CD4-positive, alpha-beta T cell treated with Interleukin-17A for 1 hour (primary cell): ENCODE results near the gene FIGNL2.
A peak's percentile ranks its signal among the peaks of the same experiment; 100 is the strongest.
"Not testable (repeated sequence)": the region's sequence is repeated elsewhere in the genome, so short reads cannot be mapped to it uniquely, and the experiment has no call there.

ENCODE experiments used
- DNase-seq: peaks from one replicate; pipeline ENCODE4 v3.0.0-alpha.2; 2020

The FIGNL2 gene

DNA sequence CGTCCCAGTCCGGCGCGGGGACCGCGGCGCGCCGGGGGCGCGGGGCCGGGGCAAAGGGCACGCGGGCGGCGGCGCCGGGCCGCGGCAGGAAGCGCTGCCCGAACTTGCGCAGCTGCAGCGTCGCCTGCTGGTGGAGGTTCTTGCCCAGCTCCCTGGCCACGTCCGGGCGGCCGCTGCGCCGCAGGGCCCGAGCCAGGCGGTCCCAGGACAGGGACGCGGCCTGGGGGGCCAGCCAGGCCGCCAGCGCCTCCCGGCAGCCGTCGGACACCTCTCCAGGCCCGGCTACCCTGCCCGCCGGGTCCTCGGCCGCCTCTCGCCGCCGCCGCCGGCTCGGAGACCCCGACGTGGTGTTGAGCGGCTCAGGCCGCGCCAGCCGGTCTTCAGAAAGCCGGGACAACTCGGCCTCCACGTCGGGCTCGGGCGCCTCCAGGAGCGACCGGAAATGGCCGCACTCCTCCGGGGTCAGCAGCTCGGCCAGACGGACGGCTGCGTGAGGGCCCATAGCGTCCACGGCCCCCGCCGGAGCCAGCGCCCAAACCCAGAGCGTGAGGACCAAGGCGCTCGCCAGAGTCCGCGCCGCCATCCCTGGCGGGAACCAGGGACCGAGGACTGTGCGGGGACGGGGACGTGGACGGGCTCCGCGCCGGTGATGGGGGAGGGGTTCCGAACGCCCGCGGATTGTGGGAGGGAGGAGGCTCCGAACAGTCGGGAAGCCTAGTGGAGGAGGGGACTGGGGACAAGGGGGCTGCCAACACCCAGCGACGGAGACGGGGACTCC, 34.0 kb downstream of the FIGNL2 start:
- DNase-seq: peak; percentile 66

DNA sequence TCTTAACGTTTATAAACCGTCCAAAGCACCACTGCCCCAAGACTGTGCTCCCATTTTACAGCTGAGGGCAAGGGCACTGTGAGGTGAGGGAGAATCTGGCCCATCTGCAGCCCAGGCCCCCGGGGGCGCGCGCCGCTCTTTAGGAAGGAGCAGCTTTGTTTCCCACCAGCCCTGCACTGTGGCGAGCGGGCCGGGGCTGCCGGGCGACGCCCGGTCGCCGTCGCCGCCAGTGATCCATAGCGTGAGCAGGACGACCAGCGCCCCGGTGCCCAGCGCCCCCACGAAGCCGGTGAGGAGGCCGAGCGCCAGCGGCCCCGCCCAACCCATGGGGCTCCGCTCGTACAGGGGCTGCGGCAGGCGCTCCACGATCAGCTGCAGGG, 34.6 kb downstream of the FIGNL2 start:
- no peak for DNase-seq

DNA sequence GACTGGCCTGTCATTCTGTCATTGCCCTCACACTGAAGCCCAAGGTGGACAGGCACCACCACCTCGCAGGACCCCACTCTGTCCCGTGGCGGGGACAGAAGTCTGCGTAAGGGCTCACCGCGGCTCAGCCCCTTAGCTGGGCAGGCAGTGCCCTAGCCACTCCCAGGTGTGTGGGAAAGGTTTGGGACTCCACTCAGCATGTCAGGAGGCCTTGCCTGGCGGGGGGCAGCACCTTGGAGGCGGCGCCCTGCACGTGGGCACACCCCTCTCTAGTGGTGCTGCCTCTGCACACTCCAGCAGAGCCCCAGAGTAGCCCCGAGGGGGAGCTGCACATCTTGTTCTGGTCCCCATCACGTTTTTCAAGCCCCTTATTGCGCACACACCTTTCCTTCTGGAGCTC, 35.6 kb downstream of the FIGNL2 start:
- no peak for DNase-seq

DNA sequence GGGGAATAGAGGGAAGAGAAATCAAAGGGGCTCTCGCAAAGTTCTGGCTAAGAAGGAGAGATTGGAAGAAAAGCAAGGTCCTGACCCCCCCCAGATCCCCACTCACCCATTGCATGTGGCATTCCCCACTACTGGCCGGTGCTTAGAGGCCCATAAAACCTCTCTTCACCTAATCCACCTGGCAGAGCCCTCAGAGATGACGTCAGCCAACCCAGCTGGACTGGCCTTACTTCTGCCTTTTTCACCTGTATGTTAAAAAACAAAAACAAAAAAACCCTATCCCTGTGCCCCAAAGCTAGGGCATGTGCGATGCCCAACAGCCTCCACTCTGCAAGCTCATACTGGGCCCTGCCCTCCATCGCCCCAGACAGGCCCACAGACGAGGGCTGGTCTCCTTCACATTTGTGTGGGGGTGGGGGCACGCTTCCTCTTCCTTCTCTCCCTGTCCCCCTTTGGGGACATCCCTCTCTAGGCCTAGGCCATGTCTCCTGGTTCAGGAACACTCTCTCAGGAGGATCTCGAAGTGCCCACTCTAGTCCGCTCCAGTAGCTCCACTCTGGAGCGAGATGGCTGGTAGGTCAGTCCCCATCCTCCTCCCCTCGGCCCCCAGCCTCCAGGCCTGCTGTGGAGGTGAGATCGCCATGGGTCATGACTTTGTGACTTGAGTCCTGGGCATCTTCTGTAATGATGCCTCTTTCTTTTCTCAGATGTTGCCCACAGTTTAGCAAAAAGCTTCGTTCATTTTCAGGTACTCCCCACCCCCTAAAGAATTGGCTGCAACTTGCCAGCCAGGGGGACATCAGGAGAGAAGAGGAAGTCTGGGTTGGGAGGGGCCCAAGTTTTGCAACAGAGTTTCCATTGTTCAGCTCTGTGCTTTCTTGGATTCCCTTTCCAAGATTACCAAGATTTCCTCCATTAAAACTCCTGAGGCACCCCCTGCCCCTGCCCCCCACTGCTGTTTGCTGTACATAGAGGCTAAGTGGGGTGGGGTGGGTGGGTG, 37.0 kb downstream of the FIGNL2 start:
- no peak for DNase-seq

DNA sequence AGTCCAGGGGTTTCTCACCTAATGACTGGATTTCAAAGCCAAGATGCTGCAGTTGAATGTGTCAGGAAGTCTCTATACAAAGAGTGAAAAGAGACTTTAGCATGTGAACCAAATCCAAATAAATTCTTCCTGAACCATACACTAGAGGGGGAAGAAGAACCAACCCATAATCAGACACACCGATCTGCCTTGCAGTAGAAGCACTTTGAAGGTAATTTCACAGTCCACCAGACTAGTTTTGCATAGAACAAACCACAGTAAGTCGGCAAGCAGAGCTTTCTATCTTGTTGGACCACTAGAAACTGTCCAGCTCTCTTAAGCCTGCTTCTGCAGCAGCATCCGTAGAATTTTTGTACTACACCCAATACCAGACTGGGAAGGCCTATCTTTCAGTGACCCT, 39.3 kb downstream of the FIGNL2 start:
- no peak for DNase-seq

DNA sequence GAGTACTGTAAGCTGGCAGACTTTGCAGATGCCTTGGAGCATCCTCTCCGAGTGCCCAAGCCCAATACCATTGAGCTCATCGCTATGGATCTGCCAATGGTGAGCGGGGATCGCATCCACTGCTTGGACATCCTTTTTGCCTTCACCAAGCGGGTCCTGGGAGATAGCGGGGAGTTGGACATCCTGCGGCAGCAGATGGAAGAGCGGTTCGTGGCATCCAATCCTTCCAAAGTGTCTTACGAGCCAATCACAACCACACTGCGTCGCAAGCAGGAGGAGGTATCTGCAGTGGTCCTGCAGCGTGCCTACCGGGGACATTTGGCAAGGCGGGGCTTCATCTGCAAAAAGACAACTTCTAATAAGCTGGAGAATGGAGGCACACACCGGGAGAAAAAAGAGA, 41.6 kb downstream of the FIGNL2 start:
- no peak for DNase-seq

DNA sequence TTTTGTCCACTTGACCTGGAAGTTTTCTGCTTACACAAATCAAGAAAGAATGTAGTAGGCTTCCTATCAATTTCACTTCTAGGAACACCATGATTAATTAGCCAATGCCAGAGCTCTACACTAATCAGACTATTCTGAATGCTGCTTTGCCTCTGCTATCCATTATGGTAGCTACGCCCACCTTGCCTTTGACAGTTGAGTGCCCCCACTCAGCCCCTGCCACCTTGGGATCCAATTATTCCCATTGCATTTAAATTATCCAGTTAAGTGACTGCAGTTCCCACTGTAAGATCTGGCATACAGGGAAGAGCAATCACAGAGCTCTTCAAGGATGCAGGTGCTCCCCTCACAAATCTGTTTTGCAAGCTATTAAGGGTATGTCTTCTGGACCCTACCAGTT, 47.5 kb downstream of the FIGNL2 start:
- DNase-seq: no peak

DNA sequence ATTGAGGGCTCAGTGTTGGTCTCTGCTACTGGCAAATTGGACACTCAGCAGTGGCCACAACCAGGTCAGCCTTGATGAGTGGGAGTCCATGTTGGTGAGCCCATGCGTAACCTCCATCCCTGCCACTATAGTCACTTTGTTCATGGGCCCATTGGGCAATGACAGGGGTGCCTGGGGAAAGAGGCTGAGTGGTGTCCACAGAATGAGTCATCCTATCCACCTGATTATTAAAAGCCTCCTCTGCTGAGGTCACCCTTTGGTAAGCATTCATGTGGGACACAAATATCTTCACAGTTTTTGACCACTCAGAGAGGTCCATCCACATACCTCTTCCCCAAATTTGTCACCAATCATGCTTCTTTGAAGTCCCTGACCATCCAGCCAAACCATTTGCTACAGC, 50.0 kb downstream of the FIGNL2 start:
- no peak for DNase-seq

DNA sequence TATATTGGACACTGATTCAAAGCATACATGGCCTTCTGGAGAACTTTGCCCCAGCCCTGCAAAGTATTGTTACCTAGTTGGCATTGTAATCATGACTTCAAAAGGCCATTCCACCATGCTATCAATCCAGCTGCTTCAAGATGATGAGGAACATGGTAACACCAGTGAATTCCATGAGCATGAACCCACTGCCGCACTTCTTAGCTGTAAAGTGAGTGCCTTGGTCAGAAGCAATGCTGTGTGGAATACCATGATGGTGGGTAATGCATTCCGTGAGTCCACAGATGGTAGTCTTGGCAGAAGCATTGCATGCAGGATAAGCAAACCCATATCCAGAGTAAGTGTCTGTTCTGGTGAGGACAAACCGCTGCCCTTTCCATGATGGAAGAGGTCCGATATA, 50.5 kb downstream of the FIGNL2 start:
- DNase-seq: not testable (repeated sequence)

DNA sequence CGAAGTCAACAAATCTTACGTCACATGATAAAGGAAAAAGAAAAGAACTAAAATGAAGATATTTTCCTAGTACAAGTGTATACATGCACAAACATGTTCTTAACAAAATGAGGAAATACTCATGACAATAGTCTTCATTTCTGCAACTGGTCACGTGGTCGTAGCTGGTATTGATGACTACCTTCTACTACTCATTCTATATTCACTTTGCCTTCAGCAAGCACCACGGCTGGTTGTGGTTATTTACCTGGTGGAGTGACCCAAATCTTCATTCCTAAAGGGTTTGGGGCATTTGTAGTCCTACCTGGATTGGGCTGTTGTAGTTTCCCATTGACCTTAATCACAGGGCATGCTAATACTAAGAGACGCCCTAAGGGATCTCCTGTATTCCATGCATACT, 51.2 kb downstream of the FIGNL2 start:
- no peak for DNase-seq

DNA sequence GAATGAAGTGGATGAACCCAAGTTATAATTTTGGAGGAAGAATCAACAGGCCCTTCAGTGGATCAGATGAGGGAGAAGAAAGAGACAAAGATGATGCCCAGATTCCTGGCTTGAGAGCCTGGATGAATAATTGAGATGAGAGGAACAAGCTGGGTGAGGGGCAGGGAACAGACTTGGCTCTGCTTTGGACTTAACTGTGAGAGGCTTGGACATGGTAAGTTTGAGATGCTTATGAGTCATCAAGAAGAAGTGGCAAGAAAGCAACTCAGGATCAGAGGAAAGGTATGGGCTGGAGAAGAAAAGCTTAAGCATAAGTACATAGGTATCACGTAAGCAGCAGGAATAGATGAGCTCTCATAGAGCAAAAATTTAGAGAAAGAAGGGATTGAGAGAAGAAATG, 55.3 kb downstream of the FIGNL2 start:
- no peak for DNase-seq

DNA sequence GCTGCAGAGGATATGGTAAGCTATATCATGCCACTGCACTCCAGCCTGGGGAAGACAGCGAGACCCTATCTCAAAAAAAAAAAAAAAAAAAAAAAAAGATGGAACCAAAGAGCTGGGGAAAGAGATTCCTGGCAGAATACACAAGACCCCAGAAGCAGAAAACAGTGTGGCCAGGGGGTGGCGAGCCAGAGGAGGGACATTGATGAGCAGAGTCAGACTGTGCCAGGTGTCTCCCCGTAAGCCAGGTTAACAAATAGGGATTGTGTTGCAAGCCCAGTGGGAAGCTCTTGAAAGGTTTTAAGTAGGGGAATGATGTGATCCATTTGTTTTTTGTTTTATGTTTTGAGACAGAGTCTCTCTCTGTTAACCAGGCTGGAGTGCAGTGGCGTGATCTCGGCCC, 56.1 kb downstream of the FIGNL2 start:
- no peak for DNase-seq

DNA sequence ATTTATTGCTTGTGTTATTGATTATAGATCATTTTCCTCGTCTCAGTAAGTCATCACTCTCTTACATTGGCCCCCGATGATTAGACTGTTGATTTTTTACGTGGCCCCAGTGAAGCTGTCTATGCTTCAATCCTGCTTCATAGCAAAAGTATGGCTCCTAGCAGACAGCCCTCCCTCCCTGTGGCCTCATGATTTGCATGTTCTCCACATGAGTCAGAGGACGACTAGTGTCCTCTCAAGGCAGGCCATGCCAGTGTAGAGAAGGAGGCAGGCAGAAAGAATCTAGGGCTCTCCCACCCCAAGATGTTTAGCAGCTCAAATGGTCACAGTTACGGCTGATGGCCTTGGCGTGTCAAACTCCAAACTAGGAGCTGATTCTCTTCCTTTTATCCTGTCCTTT, 59.6 kb downstream of the FIGNL2 start:
- DNase-seq: no peak

DNA sequence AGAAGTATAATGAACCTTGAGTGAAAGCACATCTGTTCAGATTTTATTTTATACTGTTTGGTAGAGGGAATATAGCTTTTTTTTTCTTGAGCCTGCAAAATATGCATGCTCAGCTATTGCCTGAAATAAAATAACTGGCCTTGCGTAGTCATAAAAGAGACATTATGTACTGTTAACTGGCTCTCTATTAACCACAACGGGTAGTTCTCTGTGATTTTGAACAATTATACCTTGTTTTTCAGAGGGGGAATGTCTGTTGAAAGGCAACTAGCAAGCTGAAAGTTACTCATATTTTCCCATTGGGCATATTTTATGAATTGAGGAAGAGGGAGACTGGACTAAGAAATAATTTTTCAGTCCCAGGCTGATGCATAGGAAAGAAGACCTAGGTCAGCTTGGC, 62.6 kb downstream of the FIGNL2 start:
- no peak for DNase-seq

DNA sequence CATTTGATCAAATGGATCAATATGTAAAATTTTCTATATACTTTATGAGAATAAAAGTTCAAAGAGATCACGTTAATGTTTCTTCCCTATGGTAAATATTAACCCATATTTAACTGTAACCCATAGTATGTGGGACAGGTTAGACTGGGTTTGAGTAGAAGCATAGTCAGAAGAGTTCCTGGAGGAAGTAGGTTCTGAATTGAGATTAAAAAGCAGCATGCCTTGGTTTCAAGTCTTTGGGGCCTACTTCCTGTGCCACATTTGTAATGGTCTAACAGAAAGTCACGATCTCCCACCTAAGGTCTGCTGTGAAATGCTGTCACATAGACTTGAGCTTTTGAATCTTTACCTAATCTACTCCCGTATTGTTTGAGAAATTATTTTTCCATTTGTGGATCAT, 63.8 kb downstream of the FIGNL2 start:
- no peak for DNase-seq

DNA sequence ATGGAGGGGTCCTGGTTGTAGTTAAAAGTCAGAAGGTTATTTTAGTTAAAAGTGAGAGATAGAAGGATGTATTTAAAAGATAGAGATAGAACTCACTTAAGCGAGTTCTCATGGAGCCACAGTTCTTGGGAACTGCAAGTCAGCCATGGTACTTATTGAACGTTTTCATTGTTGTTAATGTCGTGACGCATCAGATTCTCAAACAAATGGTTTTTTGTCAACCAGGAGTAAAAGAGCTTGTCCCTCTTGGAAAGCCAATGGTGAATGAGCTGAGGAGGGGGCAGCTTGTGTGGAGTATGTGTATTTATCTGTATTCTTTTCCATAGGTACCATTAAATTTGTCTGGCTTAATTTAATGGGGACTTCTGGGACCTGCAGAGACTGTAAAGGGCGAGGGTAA, 68.6 kb downstream of the FIGNL2 start:
- no peak for DNase-seq

DNA sequence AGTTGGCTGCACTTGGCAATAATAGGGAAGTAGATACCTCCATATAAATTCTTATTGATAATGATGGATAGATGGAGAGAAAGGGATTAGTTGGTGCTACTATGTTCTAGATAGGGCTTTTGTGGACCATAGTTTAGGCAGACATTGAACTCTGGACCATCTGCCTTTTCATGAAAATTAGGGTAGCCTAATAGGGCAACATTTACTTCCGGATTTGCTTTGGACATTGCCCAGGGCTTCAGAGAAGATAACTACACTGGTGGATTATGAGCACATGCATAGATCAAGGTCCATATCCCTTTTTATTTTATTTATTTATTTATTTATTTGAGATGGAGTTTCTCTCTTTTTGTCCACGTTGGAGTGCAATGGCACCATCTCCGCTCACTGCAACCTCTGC, 70.5 kb downstream of the FIGNL2 start:
- DNase-seq: no peak

DNA sequence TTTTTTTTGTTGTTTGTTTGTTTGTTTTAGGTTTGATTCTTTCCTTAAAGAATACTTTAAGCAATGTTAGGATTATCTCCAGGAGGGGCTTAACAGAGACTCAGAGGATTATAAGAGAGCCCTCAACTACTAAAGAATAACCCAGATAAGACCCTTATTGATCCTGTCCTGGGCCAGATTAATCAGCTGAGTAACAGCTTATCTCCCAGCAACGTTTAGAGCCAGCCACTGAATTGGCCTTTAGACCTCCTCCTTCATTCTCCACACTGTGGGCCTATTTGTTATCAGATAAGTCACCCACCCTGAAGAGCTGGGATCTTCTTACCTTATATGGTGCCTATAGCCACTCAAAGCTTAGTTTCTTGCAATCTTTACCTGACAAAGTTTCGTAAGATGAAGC, 71.1 kb downstream of the FIGNL2 start:
- no peak for DNase-seq

DNA sequence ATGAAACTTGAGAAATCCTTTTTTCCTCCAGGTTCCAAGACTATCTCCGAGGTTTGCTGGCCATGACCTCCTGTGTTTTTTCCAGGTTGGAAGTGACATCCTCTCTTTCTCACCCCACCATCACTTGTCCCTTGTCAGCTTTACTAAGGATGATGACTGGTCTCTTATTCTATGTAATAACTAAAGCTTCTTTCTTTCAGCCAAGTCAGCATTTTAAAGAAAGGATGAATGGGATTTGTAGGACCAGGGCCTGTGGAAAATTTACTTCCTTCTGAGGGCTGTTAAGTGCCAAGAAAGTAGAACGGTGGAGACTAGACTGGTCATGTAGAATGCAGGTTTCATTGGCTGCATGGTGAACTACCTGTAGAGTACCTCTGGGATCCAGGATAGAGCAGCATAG, 73.6 kb downstream of the FIGNL2 start:
- DNase-seq: no peak

DNA sequence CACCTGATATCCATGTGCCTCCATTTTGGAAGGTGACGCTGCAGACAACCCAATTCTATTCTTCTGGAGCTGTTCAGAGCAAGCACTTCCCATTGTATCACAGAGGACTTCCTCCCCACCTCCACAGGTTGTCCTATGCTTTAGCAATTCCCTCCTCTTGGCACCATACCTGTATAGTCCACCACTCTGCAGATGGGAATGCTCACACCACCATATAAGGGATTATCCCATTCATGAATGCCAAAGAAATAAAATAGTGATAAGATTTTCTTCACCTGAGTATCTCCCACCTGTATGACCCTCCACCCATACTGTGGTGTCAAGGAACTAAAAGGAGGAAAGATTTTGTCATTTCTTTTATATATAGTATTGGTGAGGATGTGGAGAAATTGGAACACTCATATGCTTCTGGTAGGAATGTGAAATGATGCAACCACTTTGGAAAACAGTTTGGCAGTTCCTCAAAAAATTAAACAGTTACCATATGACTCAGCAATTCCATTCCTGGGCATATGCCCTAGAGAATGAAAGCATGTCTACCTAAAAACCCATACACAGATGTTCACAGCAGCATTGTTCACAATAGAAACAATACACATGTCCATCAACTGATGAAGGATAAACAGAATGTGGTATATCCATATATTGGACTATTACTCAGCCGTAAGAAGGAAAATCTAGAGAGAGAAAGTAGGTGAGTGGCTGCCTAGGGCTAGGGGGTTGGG, 75.2 kb downstream of the FIGNL2 start:
- no peak for DNase-seq

DNA sequence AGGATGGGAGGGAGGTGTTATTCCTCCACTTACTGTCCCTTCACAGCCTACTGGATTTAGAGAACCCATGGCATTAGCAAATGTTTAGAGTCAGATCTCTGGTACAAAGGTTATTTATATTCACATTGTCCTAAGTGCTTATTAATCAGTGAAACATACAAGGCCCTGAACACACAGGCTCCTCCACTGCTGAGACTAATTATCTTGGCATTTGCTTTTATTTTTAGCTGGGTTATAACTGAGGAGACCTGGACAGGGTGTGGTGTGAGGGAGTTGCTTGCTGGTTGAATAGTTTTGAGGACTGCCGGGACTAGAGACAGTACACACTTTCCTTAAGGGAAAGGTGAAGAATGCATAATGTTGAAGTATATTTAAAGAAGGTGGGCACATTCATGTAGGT, 77.5 kb downstream of the FIGNL2 start:
- no peak for DNase-seq
